Pons (tissue), 1 donor: ENCODE measurements around the gene GTF2IRD2.
"Not testable (repeated sequence)": the region's sequence is repeated elsewhere in the genome, so short reads cannot be mapped to it uniquely, and the experiment has no call there.

Experiments used
- DNase-seq: peaks from one replicate; pipeline ENCODE4 v3.0.0-alpha.2; 2016; ENCODE audit warnings: low spot score

GTF2IRD2 gene

GRCh38 chr7:74788369-74789150 is 62.8 kb downstream of the GTF2IRD2 start:
- peak; percentile 95 for DNase-seq

DNA sequence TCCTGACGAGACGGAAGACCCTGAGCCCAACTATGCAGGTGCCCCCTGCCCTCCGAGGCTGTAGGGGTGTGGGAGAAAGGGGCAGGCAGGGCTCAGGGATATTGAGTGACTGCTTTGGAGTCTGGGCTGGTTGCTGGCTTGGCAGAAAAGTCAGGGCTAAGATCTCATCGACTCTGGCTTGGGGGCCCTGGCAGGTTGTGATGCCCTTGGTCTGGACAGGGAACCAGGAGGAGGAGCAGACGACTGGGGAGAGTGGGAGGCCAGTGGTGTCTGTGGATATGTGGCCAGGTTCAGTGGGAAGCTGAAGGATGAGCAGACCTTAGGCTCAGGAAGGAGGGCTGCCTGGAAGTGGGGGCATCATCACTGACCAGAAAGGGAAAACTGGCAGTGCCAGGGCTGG is 67.8 kb downstream of the GTF2IRD2 start:
- DNase-seq: not testable (repeated sequence)

DNA sequence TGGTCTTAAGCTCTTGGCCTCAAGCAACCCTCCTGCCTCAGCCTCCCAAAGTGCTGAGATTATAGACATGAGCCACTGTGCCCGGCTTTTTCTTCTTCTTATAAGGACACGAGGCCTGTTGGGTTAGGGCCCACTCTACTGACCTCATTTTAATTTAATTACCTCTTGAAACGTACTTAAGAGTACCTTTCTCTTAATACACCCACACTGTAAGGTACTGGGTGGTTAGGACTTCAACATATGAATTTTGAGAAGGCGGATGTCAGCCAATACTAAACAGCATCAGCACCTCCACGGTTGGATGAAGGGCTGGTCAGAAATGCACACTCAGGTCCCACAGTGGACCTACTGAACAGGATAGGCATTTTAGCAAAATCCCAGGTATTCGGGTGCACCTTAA is 69.7 kb downstream of the GTF2IRD2 start:
- DNase-seq: not testable (repeated sequence)

- not testable (repeated sequence) for DNase-seq
Measured at GRCh38 chr7:74779053-74779452, 72.4 kb downstream of the GTF2IRD2 start.

GRCh38 chr7:74775111-74775510 is 76.3 kb downstream of the GTF2IRD2 start:
- not testable (repeated sequence) for DNase-seq

DNA sequence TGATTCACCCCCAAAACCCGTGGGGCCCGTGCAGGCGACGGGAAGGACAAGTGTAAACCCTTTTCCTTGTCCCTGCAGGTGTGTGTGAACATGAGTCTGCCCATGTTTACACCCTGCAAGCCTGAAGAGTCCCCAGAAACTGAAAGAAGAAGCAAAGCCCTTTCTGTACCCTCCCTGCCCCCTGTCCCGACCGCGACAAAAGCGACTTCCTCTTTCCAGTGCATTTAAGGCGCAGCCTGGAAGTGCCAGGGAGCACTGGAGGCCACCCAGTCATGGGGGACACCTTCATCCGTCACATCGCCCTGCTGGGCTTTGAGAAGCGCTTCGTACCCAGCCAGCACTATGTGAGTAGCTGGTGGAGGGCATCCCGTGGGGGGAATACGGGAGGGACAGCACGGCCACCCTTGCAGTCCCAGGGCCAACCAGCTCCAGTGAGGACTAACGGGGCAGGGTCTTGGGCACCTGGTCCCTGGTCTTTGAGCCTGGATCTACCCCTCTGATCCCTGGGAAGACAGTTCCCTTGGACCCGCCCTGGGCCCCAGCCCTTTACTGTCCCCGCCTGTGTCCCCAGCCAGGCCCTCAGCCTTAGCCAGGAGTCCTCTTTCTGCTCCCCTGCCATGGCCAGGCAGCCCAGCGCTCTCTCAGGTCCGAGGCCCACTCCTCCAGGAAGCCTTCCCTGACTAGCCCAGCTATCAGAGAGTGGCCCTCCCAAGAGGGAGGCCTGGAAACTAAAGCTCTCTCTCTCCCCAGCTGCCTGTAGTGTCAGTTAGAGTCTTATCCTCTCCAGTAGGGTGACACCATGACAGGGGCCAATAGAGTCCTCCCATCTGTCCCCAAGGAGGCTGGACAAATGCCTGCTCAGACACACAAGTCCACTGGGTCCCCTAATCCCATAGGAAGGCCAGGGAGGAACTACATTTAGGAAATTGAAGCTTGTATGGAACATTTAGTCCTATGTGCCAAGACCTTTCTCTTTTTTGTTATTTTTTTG is 77.3 kb downstream of the GTF2IRD2 start, which contains the start of gene NCF1:
TSS of gene NCF1 (plus strand) at position 252 of the 991 bp plus-strand sequence. CDS start at position 273, 21 bp downstream.
- DNase-seq: not testable (repeated sequence)

GRCh38 chr7:74772093-74772492 is 79.3 kb downstream of the GTF2IRD2 start:
- peak; percentile 0 for DNase-seq

DNA sequence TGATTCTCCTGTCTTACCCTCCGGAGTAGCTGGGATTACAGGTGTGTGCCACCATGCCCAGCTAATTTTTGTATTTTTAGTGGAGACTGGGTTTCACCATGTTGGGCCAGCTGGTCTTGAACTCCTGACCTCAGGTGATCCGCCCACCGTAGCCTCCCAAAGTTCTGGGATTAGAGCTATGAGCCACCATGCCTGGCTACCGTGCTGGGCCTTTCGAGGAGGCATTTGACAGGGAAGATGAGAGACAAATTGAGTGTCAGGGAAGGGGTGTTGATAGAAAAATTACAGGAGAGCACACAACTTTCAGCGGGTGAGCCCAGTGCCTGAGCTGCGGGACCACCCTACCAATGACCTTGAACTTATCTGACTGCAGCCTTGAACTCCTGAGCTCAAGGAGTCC is 81.3 kb downstream of the GTF2IRD2 start:
- DNase-seq: not testable (repeated sequence)

GRCh38 chr7:74766991-74767390 is 84.4 kb downstream of the GTF2IRD2 start:
- DNase-seq: not testable (repeated sequence)

DNA sequence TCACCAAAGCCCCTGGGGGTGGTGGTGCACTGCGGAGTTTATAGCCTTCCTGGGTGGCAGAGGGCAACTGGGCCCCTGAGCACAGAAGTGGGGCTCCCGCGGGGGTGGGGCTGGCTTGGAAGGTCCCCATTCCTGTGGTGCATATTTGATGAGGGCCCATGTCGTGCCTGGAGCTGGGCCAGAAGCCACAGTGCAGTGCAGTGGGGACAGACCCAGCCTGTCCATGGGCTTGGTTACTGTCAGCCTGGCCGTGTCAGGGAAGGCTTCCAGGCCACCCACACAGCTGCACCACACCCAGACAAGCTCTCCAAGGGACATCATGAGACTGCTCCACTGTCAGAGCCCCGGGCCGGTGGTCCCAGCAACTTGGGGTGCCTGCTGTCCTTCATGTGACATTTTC is 84.9 kb downstream of the GTF2IRD2 start:
- DNase-seq: not testable (repeated sequence)

DNA sequence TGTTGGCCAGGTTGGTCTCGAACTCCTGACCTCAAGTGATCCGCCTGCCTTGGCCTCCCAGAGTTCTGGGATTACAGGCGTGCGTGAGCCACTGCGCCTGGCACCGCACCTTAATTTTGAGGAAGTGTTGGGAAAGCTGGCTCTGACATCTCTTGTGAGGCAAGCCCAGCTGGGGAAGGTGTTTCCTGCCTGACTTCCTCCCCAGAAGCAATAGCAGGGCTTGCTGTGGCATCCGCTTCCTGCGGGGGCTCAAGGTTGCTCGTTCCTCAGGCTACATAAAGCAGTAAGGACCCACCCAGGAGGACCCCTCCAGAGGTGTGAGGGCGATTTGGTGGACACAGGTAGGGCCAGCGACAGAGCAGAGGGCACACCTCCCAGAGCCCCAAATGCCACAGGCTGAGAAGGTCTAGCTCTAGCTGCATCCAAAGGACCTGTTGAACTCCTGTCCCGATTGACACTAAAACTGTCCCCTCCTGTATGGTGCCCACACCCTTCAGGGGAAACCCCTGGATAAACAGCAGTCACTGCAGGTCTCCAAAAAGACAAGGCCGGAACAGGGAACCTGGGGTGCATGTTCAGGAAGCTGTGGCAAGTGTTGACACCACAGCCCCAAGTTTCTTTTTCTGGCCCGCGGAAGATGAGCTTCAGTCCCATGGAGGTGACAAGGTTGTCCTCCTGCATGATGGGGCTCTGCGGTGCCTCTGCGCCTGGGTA is 86.0 kb downstream of the GTF2IRD2 start:
- DNase-seq: not testable (repeated sequence)

DNA sequence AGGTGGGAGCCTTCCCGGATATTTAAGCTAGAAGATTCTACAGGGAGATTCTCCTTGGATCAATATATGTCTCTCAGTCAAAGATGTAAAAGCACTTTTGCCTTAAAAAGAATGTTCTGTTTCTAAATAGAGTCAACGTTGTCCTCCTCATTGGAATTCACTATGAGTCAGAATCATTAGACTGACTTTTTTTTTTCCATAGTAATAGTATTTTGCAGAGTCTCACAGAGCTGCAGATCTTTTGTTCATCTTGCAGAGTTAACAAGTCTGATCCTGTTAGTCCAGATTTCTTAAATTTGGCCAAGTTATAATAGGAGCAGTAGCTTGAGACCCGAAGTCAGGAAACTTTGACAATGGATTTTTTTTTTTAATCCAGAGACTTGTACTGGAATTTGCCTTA is 92.4 kb downstream of the GTF2IRD2 start:
- not testable (repeated sequence) for DNase-seq

DNA sequence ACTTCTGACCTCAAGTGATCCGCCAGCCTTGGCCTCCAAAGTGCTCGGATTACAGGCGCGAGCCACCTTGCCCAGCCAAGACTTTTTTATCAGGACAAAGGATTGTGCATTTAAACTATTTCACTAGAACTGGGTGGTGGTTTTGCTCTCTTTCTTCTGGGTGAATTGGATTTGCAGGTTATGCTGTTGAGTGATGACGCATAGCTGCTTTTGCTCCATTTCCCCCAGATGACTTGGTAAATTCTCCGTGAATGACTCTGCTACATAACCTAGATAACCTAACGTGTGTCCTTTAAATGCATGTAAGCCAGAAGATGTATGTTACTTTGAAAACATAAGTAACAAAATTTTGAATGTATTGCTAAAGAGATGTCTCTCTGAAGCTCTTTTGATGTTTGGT is 93.1 kb downstream of the GTF2IRD2 start:
- DNase-seq: not testable (repeated sequence)

GRCh38 chr7:74756673-74757072 is 94.7 kb downstream of the GTF2IRD2 start:
- DNase-seq: not testable (repeated sequence)

GRCh38 chr7:74753921-74754482 is 97.4 kb downstream of the GTF2IRD2 start:
- not testable (repeated sequence) for DNase-seq
